HG03066 (cell line): ENCODE data around the gene DENND4C.
"Not testable (repeated sequence)": the region's sequence is repeated elsewhere in the genome, so short reads cannot be mapped to it uniquely, and the experiment has no call there.

Experiments used
- ATAC-seq: cut with Tn5 transposase; IDR thresholded peaks from one replicate; pipeline ENCODE4 v1.9.1; 2021; ENCODE audit warnings: low read depth; ENCODE audit not compliant: unreplicated experiment

Gene DENND4C

DNA sequence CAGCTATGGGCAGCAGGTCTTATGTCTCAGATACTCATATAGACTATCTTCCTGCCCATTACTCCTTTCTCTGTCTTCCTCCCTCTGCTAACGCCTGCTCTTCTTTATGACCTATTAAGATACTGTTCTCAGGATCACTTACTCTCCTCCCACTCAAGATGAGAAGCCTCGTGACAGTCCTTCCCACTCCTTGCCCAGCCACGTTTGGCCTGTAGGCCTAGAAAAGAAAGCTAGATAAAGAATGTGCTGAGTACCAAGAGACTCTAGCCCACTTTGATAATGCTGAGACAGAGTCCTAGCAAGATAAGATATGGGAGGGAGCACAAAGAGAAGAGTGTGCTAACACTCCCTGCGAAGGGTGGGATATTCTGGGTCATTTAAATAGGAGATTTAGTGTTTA lies 6.8 kb upstream of the DENND4C start:
- ATAC-seq = no peak

DNA sequence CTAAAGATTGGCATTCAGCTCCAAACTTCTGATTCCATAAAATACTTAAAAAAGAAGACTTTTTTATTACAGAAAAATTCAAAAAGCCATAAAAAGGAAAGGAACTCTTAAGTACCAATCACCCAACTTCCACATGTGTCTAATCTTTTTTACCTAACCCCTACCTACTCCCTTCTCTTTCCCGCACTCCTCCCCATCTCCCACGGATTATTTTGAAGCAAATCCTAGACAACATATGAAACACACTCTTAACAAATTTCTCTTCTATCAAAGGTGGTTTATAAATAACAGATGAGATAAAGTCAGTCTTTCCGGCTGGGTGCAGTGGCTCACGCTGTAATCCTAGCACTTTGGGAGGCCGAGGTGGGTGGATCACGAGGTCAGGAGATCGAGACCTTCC lies 5.9 kb upstream of the DENND4C start:
- ATAC-seq = no peak

DNA sequence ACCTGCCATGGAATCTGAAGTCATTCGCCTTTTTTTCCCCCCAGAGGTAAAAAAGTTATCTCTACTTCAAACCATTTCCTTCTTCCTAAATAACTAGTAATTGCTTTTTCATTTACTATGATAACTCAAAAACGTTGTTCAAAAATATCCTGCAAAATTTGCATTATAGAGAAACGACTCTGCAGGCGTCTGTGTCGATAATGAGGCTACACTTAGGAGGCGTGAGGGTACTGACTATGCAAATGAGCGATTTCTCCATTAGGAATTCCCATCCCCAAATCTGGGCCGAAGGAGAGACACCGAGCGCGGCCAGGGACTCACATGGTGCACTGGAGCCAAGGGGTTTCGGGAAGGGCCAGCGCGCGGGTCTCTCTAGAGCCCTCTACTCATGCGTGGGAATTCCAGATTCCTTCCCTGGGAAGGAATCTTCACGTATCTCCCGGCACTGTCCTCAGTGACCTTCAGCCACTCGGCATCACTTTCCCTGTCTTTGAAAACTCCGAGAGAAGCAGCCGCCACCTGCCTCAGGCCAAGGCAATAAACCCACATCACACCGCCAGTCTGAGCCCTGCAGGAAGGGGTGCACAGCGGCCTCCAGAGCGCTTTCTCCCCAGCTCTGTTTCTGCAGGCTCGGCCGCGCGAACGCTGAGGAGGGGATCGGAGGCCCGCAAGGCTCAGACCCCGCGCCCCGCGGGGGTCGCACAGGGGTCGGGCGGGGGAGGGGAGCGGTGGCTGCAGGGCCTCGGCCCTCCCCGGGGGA lies 718 bp upstream of the DENND4C start:
- peak; percentile 54 for ATAC-seq

DNA sequence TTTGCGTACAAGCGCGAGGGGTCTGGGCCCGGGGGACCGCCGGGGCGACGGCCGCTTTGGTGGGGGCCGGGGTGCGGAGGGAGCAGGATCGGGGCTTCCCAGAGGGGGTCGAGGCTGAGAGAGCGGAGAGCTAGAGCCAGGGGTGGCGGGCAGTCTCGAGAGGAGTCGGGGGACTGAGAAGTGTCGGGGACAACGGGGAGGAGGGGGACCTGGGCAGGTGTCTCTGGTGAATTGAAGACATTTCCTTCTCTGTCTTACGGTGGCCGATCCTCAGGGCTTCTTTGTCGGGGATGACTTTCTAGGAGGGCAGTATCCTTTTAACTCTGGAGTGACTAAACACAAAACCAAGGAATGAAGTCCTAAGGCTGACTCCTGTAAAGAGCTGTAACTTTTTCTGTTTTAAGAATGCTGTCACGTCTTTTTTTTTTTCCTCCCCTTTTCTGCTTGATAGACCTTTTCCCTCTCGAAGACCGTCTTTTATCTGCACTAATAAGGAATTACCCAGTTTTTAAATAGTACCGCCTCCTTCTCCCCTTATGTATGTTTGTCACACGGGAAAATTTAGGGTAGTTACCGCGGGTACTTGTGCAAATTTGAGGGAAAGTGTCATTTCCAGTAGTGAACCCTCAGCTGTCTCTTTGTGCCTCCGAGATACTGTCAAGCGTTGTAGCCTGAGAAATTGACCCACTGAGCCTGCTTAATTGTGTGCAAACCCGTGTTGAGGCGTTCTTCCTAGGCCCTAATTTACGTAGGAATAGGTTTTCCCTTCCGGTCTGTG lies 822 bp downstream of the DENND4C start:
- ATAC-seq = peak; percentile 4

DNA sequence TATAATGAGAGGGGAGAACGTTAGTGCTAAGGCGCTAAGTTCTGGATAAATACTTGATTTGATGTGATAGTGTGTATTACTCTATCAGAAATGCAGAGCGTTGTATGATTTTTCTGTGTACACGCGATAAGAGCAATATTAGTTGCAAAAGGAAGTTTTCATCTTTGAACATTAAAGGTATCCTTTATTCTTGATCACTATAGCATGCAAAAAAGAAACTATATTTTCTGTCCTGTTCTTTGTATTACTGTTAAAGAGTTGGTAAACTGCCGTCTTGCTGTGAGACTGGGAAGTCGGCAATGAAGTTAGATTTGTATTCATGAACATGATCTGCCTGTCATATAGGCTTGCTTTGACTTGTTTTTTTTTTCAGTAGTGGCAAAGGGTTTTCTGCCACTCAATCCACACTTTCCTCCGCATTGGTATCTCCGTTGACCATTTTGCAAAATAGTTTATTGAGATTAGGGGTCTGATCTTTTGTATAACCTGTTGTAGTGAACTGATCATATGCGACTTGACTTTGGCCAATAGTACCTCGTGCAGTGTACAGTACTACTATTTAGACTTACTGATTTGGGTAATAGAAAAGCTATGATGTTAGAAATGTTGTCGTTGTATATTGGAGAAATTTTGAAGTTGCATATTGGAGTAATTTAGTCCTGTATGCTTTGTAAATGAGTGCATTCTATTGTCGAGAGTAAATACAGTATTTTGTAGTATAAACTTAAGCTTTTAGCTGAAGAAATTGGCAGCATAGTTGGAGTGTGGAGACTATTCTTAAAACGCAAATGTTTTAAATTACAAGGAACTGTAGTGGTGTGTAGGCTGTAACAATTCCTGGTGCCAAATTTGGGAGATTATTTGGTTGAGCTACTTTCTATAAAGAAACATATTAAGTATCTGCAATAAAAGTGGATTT lies 1.7 kb downstream of the DENND4C start:
- no peak for ATAC-seq

DNA sequence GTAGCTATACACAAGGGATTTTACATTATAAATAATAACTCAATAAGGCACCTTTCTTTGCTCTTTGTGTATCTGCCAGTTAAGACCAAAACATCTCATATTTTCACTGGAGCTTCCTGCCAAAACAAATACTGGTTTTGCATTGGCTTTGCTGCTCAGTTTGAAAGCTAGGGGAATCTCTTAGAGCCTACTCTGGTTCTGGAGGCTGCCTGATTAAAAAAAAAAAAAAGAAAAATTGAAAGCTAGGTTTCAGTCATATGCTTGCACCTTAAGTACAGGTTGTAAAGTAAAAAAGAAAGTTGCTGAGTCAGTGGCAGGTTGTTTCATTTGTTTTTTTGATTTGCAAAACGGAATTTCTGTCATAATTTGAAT lies 2.3 kb downstream of the DENND4C start:
- no peak for ATAC-seq

DNA sequence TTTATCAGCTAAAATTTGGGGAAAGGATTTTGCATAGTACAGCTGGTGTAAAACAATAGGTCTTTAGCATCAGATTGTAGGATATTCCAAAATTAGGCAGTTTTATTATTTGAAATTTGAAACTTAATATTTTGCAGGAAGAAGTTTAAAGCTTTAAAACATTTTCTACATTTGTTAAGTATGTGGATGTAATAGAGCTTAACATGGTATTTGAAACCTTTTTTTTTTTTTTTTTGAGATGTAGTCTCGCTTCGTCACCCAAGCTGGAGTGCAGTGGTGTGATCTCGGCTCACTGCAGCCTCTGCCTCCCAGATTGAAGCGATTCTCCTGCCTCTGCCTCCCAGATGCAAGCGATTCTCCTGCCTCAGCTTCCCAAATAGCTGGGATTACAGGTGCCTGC lies 2.9 kb downstream of the DENND4C start:
- no peak for ATAC-seq

DNA sequence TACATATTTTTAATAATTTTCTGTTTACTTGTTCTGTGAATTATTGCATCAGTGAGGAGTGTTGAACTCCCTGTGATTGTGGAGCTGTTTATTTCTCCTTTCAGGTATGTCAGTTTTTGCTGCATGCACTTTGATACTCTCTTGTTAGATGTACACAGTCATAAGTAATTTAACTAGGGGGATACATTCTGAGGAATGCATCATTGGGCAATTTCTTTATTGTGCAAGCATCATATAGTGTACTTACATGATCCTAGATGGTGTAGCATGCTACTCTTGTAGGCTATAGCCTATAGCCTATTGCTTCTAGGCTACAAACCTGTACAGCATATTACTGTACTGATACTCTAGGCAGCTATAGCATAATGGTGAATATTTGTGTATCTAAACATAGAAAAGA lies 9.5 kb downstream of the DENND4C start:
- ATAC-seq = no peak

DNA sequence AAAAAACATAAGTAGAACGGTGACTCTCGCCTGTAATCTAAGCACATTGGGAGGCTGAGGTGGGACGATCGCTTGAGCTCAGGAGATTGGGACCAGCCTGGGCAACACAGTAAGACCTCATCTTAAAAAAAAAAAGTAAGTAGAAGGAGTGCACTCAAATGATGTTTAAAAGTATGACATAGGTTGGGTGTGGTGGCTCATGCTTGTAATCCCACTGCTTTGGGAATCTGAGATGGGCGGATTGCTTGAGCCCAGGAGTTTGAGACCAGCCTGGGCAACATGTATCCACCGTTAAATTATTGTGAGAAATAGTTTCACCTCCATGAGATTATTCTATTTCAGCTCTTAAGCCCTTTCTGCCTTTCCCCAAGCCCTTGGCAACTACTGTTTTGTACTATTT lies 11.2 kb downstream of the DENND4C start:
- no peak for ATAC-seq

DNA sequence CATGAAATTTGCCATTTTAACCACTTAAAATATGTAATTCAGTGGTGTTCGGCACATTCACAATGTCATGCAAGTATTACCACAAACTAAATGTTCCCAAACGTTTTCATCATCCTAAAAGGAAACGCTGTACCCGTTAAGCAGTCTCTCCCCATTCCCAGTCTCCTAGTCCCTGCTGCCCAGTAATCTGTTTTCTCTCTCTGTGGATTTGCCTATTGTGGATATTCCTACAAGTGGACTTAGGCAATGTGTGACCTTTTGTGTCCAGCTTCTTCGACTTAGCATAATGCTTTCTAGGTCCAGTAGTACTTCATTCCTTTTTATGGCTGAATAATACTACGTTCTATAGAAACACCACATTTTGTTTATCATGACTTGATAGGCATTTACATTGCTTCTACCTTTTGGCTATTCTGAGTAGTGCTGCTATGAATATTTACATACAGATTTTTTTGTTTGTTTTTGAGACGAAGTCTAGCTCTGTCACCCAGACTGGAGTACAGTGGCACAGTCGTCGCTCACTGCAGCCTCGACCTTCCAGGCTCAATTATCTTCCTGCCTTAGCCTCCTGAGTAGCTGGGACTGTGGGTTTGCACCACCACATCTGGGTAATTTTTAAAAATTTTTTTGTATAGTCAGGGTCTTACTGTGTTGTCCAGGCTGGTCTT lies 13.0 kb downstream of the DENND4C start:
- no peak for ATAC-seq

DNA sequence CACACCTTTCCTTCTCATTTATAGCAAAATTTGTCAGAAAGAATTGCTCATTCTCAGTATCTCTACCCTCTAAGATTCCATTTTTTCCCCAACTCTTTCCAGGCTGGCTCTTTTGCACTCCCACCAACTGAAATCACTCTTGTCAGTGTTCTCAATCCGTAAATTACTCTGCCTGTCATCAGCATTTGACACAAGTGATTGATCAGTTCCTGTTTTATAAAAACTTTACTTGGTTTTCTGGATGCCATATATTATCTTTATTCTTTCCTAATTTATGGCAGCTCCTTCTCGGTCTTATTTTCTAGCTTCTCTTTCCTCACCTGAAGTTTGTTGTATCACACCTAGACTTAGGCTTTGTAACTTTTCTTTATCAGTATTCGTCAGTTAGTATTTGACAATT lies 16.4 kb downstream of the DENND4C start:
- no peak for ATAC-seq

DNA sequence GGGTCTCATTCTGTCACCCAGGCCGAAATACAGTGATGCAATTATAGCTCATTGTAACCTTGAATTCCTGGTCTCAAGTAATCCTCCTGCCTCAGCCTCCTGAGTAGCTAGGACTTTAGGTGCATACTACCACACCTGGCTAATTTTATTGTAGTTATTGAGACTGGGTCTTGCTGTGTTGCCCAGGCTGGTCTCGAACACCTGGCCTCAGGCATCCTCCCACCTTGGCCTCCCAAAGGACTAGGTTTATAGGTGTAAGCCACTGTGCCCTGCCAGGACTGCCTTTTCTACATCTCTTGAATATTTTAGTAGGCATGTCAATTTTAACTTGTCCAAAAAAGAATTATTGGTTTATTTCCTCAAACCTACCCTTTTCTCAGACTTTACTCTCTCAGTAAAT lies 16.9 kb downstream of the DENND4C start:
- ATAC-seq = no peak

DNA sequence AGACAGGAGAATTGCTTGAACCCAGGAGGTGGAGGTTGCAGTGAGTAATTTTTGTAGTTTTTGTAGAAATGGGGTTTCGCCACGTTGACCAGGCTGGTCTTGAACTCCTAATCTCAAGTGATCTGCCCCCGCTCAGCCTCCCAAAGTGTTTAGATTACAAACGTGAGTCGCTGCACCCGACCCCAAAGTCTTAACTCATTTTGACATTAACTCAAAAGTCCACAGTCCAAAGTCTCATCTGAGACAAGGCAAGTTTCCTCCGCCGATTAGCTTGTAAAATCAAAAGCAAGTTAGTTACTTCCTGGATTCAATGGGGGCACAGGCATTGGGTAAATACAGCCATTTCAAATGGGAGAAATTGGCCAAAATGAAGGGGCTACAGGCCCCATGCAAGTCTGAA lies 19.9 kb downstream of the DENND4C start:
- not testable (repeated sequence) for ATAC-seq

DNA sequence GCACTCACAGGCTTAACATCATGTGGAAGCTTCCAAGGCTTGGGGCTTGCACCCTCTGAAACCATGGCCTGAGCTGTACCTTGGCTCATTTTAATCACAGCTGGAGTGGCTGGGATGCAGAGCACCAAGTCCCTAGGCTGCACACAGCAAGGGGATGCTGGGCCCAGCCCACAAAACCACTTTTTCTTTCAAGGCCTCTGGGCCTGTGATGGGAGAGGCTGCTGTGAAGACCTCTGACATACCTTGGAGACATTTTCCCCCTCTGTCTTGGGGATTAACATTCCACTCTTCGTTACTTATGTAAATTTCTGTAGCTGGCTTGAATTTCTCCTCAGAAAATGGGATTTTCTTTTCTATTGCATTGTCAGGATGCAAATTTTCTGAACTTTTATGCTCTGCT lies 20.7 kb downstream of the DENND4C start:
- ATAC-seq = not testable (repeated sequence)

DNA sequence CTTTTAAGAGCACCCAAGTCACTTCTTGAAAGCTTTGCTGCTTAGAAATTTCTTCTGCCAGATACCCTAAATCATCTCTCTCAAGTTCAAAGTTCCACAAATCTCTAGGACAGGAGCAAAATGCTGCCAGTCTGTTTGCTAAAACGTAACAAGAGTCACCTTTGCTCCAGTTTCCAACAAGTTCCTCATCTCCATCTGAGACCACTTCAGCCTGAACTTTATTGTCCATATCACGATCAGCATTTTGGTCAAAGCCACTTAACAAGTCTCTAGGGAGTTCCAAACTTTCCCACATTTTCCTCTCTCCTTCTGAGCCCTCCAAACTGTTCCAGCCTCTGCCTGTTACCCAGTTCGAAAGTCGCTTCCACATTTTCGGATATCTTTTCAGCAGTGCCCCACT lies 21.1 kb downstream of the DENND4C start:
- ATAC-seq = not testable (repeated sequence)

DNA sequence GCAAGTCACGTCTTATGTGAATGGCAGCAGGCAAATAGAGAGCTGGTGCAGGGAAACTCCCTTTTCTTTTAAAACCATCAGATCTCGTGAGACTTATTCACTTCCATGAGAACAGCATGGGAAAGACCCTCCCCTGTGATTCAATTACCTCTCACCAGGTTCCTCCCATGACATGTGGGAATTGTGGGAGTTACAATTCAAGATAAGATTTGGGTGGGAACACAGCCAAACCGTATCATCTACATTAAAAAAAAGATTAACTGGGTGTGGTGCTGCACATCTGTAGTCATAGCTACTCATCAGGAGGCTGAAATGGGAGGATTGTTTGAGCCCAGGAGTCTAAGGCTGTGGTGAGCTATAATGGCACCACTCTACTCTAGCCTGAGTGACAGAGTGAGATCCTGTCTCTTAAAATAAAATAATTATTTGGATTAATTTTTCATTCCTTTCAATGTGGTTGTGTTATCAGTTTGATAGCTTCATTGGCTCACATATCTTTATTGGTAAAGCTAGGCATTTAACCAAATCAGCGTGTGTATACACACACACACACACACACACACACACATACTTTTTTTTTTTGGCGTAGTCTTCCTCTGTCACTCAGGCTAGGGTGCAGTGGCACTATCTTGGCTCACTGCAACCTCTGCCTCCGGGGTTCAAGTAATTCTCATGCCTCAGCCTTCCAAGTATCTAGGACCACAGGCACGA lies 21.8 kb downstream of the DENND4C start:
- ATAC-seq = no peak

DNA sequence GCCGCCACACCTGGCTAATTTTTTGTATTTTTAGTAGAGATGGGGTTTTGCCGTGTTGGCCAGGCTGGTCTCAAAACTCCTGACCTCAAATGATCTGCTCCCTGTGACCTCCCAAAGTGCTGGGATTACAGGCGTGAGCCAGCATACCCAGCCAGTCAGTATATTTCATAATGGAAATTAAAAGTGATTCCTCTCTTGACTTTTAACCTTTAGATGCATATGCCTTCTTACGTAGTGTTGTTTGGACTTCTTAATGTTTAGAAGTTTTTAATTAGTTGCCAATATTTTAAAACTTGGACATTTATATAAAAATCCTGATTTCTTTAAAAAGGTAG lies 22.4 kb downstream of the DENND4C start:
- no peak for ATAC-seq

DNA sequence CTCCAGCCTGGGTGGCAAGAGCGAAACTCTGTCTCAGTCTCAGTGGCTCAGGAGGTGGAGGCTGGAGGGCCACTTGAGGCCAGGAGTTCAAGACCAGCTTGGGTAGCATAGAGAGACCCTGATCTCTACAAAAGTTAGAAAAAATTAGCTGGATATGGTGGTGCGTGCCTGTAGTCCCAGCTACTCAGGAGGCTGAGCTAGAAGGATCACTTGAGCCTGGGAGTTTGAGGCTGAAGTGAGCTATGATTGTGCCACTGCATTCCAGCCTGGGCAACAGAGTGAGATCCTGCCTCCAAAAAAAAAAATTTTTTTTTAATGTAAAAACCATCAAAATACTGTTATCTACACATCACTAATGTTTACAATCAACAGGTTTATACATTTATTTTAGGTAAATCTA lies 24.6 kb downstream of the DENND4C start:
- ATAC-seq = no peak

DNA sequence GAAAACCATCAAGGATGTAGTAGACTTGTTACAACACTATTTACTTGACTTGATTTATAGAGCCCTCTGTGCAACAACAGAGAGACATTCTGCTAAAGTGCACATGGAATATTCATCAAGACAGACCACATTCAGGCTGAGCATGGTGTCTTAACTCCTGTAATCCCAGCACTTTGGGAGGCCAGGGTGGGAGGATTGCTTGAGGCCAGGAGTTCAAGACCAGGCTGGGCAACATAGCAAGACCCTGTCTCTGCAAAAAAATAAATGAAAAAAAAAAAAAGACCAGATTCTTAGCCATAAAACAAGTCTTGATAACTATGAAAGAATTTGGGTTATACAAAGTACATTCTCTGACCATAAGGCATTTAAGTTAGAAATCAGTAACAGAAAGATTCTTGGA lies 25.3 kb downstream of the DENND4C start:
- no peak for ATAC-seq

DNA sequence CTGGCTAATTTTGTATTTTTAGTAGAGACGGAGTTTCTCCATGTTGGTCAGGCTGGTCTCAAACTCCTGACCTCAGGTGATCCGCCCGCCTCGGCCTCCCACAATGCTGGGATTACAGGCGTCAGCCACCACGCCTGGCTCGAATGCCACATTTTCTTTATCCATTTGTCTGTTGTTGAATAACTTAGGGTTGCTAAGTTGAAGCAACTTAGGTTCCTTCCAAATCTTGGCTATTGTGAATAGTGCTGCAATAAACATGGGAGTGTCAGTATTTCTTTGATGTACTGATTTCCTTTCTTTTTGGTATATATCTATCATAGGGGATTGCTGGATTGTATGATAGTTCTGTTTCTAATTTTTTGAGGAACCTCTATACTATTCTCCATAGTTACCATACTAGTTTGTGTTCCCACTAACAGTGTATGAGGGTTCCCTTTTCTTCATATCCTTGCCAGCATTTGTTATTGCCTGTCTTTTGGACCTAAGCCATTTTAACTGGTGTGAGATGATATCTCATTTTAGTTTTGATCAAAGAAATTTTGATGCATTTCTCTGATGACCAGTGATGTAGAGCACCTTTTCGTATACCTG lies 29.3 kb downstream of the DENND4C start:
- not testable (repeated sequence) for ATAC-seq
